NCI-H2227 (cell line): ENCODE data around the gene HPN.
A peak's percentile ranks its signal among the peaks of the same experiment; 100 is the strongest.
"Not testable (repeated sequence)": the region's sequence is repeated elsewhere in the genome, so short reads cannot be mapped to it uniquely, and the experiment has no call there.

ENCODE experiments used
- DNase-seq: peaks from one replicate; lab custom pipeline; 2025; ENCODE audit not compliant: unreplicated experiment; lab: John Stamatoyannopoulos, UW

Gene HPN

GRCh38 chr19:35042056-35042730, 672 bp downstream of the HPN start:
- no peak for DNase-seq

GRCh38 chr19:35042954-35043604, 1.6 kb downstream of the HPN start:
- no peak for DNase-seq

- no peak for DNase-seq
Observed at GRCh38 chr19:35043906-35044305, 2.4 kb downstream of the HPN start.

- peak; percentile 81 for DNase-seq
Observed at GRCh38 chr19:35044317-35045117, 3.0 kb downstream of the HPN start.

GRCh38 chr19:35045667-35046300, 4.3 kb downstream of the HPN start:
- DNase-seq, result no peak

GRCh38 chr19:35046461-35046860, 4.9 kb downstream of the HPN start:
- DNase-seq, result no peak

- DNase-seq, result no peak
Observed at GRCh38 chr19:35048911-35049411, 7.4 kb downstream of the HPN start.

- no peak for DNase-seq
Observed at GRCh38 chr19:35049456-35049855, 7.9 kb downstream of the HPN start.

- not testable (repeated sequence) for DNase-seq
Observed at GRCh38 chr19:35050662-35051061, 9.1 kb downstream of the HPN start.

GRCh38 chr19:35051268-35051667, 9.7 kb downstream of the HPN start:
- not testable (repeated sequence) for DNase-seq

GRCh38 chr19:35051796-35052195, 10.3 kb downstream of the HPN start:
- DNase-seq, result no peak

- no peak for DNase-seq
Observed at GRCh38 chr19:35052599-35053190, 11.2 kb downstream of the HPN start.

GRCh38 chr19:35053667-35054293, 12.3 kb downstream of the HPN start:
- no peak for DNase-seq

- DNase-seq, result no peak
Observed at GRCh38 chr19:35054626-35055025, 13.1 kb downstream of the HPN start.

GRCh38 chr19:35055715-35056179, 14.2 kb downstream of the HPN start:
- DNase-seq, result peak; percentile 71

- DNase-seq, result no peak
Observed at GRCh38 chr19:35056513-35057063, 15.1 kb downstream of the HPN start.

GRCh38 chr19:35058370-35058769, 16.8 kb downstream of the HPN start:
- no peak for DNase-seq

GRCh38 chr19:35059006-35059798, 17.7 kb downstream of the HPN start:
- no peak for DNase-seq

GRCh38 chr19:35059799-35060091, 18.2 kb downstream of the HPN start:
- no peak for DNase-seq
